Neutrophil (primary cell): ENCODE measurements around the gene SLX4IP.

ENCODE experiments used
- H3K27ac ChIP-seq: fragments of 200-600 bp; sonication (generic); 2 replicates; pipeline ENCODE4 v1.5.1; 2016; ENCODE audit warnings: mild to moderate bottlenecking, moderate library complexity
- H3K27me3 ChIP-seq: fragments of 200-600 bp; sonication (generic); 2 replicates; pipeline ENCODE4 v1.6.0; 2016; ENCODE audit warnings: mild to moderate bottlenecking
- H3K36me3 ChIP-seq: fragments of 200-600 bp; sonication (generic); 2 replicates; pipeline ENCODE4 v1.5.1; 2017
- H3K4me1 ChIP-seq, 2 experiments: fragments of 200-600 bp in 1 of 2; sonication (generic) in 1 of 2; 1 replicate in 1 of 2; 2 replicates in 1 of 2; pipeline versions ENCODE4 v1.5.1 to v1.6.1; 2013 to 2016; ENCODE audit warnings: low read depth in 1 of 2, low read length in 1 of 2, mild to moderate bottlenecking in 1 of 2, moderate library complexity in 1 of 2; ENCODE audit not compliant: control insufficient read depth in 1 of 2, insufficient read depth in 1 of 2
- H3K4me3 ChIP-seq, 2 experiments: fragments of 200-600 bp in 1 of 2; sonication (generic) in 1 of 2; 1 replicate in 1 of 2; 2 replicates in 1 of 2; pipeline ENCODE4 v1.5.1; 2013 to 2016; ENCODE audit warnings: low read depth in 1 of 2, low read length in 1 of 2, mild to moderate bottlenecking in 1 of 2, moderate library complexity in 1 of 2
- H3K9me3 ChIP-seq: fragments of 200-600 bp; sonication (generic); 2 replicates; pipeline ENCODE4 v1.5.1; 2016
- CTCF ChIP-seq: fragments of 200-600 bp; sonication (generic); IDR thresholded peaks from 2 replicates; pipeline ENCODE4 v1.5.1; 2016; ENCODE audit warnings: antibody characterized with exemption

The SLX4IP gene

DNA sequence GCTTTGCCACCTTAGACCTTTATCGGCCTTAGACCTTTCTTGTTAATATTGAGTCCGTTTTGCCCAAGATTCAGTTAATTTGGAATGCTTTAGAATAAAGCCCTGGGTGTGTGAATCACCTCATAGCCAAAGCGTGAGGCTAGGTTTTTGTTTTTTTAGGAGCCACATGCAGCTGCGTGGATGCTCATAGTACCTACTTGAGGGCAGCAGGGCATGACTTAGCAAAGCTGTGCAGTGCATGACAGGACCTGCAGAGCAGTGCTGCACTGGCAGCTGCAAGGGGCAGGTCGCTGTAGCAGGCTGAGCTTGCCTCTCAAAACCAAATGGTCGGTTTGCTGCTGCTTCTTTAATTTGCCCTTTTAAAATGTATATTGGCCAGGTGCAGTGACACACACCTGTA lies 122.6 kb downstream of the SLX4IP start:
- no peak for TF ChIP-seq CTCF
- no peaks in the 10 kb centered on the region for H3K27me3 ChIP-seq
- H3K4me1 ChIP-seq = no peaks in the 10 kb centered on the region

GRCh38 chr20:10558635-10559187 lies 123.6 kb downstream of the SLX4IP start:
- Histone ChIP-seq H3K9me3 (no peaks in the 10 kb centered on the region), H3K4me1 (no peaks in the 10 kb centered on the region), H3K4me3 (no peak overlapping the region), H3K27me3 (no peaks in the 10 kb centered on the region), H3K27ac (no peak overlapping the region), H3K36me3 (no peaks in the 10 kb centered on the region)
- TF ChIP-seq CTCF = no peak

More for the DNA sequence above, 122.6 kb downstream of the SLX4IP start:
- Histone ChIP-seq H3K9me3 (no peaks in the 10 kb centered on the region), H3K36me3 (no peaks in the 10 kb centered on the region), H3K4me3 (no peak overlapping the region), H3K27ac (no peak overlapping the region)

DNA sequence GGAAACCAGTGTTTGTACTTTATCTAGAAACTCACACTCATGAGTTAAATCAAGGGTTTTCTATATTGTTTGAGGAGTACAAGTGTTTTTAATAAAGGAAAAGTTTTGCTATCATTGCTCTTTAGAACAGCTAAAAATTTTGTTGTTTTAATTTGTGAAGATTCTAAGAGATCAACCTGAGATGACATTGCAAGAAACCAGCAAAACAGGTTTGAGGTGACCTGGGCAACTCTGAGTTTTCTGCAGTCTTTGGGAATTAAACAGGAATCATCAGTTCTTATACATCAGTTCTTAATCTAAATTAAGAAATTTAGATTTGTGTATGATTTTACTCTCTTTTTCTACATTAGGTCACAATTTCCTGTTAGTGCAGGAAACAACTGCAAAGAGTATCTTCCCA lies 124.2 kb downstream of the SLX4IP start:
- H3K27ac ChIP-seq = no peak overlapping the region
- TF ChIP-seq CTCF = no peak
- no peaks in the 10 kb centered on the region for H3K36me3 ChIP-seq
- H3K9me3 ChIP-seq = no peaks in the 10 kb centered on the region
- H3K27me3 ChIP-seq = no peaks in the 10 kb centered on the region
- no peak overlapping the region for H3K4me3 ChIP-seq
- H3K4me1 ChIP-seq = peaks cover 0 to 4% of the 10 kb centered on the region in 2 experiments

DNA sequence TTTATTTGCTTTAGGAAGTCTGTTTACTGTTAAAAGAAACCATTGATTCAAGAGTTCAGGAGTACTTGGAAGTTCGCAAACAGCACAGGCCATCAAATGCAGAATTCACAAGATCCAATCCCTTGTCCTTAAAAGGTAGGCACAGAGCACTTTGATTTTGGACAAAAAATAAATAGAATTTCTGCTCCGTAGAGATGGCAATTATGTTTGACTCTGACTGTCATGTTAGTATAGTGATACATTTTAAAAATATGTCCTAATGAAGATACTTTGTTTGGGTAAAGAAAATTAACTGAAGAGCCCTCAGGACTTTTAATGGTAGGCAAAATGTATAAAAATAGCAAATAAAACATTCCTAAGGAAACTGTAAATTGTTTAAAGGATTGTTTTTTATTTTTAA lies 125.6 kb downstream of the SLX4IP start:
- Histone ChIP-seq H3K27ac (no peak overlapping the region), H3K4me1 (peaks cover 9 to 16% of the 10 kb centered on the region in 2 experiments), H3K36me3 (no peaks in the 10 kb centered on the region), H3K27me3 (no peaks in the 10 kb centered on the region), H3K9me3 (no peaks in the 10 kb centered on the region), H3K4me3 (no peak overlapping the region)
- TF ChIP-seq CTCF = no peak

- H3K4me3 ChIP-seq = no peak overlapping the region
- no peak for TF ChIP-seq CTCF
These were observed 126.2 kb downstream of the SLX4IP start for GRCh38 chr20:10561302-10561701.

More at GRCh38 chr20:10561302-10561701, 126.2 kb downstream of the SLX4IP start:
- no peaks in the 10 kb centered on the region for H3K36me3 ChIP-seq
- H3K4me1 ChIP-seq = peaks cover 15 to 22% of the 10 kb centered on the region in 2 experiments
- no peaks in the 10 kb centered on the region for H3K27me3 ChIP-seq
- no peak overlapping the region for H3K27ac ChIP-seq
- no peaks in the 10 kb centered on the region for H3K9me3 ChIP-seq
